HS-27A (cell line): ENCODE data around the gene WDCP.
"Not testable (repeated sequence)": the region's sequence is repeated elsewhere in the genome, so short reads cannot be mapped to it uniquely, and the experiment has no call there.

Experiments used
- DNase-seq: peaks from one replicate; pipeline ENCODE4 v3.0.0-alpha.2; 2012; ENCODE audit warnings: low read depth, missing footprints

WDCP gene

DNA sequence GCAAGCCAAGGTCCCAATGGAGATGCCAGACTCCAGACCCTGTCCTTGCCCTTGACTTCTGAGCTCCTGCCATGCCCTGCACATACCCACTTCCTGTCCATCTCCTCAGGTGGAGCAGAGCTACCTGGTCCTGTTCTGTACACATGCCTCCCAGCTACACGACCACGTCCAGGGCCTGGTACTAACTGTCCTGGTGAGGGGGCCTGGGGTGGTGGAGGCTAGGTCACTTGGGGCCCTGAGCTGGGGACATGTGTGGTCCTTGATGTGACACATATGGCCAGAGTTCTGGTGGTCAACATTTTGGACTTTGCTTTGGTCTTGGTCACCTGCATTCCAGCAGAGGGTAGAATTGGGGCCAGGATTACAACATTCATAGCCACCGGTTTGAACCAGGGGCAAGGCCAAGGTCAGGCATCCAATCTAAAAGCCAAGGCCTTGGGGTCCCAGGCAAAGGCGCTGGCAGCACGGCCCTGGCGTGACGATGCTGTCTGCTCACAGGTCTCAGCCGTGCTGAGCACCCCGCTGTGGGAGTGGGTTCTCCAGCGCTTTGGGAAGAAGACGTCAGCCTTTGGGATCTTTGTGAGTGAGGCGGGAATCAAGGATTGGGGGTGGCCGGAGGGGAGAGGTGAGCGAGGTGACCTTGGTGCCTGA is 24.7 kb downstream of the WDCP start:
- DNase-seq, result no peak

DNA sequence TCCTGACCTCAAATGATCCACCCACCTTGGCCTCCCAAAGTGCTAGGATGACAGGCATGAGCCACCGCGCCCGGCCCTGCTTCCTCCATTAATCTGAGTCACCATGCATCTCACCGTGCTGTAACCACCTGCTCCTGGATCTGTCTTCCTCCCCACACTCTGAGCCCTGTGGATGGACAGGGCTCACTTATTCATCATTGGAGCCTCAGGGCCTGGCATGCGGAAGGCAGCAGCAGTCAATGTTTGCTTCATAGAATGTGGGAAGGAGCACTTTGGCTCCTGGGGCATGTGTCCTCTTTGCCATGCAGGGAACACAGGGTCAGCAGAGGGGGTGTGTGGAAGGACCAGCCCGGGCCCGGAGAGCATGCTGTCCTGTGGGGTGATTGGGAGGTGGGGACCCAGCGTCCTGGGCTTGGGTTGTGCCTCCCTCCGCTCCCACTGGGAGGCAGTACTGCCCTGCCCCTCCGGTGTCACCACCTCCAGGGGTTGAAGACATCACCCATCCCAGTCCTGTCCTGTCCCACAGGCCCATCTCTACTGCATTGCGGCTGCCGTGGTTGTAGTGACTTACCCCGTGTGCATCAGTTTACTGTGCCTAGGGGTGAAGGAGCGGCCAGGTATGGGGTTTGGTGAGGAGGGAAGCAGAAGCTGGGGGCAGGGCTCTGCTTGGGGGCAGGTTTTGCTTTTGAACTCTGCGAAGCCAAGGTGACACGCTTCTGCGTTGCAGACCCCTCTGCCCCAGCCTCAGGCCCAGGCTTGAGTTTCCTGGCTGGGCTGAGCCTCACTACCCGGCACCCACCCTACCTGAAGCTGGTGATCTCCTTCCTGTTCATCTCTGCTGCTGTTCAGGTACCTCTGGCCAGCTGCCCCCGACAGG is 25.8 kb downstream of the WDCP start:
- DNase-seq, result no peak

- DNase-seq, result no peak
Observed at GRCh38 chr2:24020244-24020643, 26.9 kb downstream of the WDCP start.

GRCh38 chr2:24019729-24020128 is 27.5 kb downstream of the WDCP start:
- DNase-seq, result no peak

- no peak for DNase-seq
Observed at GRCh38 chr2:24018241-24018640, 28.9 kb downstream of the WDCP start.

GRCh38 chr2:24017711-24018110 is 29.5 kb downstream of the WDCP start:
- DNase-seq, result no peak

DNA sequence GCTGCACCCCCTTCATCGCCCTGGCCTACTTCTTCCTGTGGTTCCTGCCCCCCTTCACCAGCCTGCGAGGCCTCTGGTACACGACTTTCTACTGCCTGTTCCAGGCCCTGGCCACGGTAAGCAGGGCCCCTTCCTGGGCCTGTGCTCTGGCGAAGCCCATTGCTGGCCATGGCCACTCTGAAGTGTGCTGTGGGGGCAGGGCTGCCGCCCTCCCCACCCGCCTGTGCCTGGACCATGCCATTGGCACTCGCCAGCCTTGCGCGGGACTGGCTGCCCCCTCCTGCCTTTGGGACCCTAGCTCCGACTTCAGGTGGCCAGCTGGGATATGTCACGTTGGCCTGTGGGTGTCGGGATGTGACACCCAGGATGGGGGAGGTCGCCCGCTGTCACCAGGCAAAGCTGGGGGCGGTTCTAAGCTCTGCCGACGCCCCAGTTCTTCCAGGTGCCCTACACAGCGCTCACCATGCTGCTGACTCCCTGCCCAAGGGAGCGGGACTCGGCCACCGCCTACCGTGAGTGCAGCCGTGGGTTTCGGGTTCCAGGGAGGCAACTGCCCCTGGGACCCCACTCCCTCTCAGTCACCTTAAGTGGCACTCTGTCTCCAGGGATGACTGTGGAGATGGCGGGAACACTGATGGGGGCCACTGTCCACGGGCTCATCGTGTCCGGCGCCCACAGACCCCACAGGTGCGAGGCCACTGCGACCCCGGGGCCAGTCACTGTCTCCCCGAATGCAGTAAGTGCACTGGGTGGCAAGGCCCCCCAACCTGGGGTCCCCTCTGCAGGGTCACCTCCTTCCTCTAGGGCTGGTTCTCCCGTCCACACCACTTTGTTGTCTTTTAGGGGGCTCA is 30.1 kb downstream of the WDCP start:
- DNase-seq, result no peak

DNA sequence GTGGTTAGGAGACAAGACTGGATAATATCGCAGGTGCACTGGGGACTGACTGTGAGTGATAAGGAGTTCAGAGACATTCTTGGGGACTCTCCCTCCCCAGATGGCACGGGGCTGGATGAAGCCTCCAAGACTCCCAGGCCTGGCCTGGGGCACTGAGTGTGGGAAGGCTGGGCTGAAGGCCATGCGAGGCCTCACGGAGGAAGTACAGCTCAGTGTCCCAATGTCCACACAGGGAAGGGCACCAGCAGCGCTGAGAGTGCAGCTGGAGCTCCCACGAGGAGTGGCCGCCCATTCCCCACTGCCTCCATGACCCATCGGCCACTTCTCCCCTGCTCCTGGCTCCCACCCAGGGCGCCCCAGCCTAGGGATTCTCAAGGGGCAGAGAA is 30.8 kb downstream of the WDCP start:
- DNase-seq, result no peak

GRCh38 chr2:24015562-24016375 is 31.4 kb downstream of the WDCP start:
- DNase-seq, result peak; percentile 40

- DNase-seq, result not testable (repeated sequence)
Observed at GRCh38 chr2:24014902-24015301, 32.3 kb downstream of the WDCP start.

- DNase-seq, result no peak
Observed at GRCh38 chr2:24012521-24013188, 34.5 kb downstream of the WDCP start.

- DNase-seq, result no peak
Observed at GRCh38 chr2:24011250-24012104, 35.7 kb downstream of the WDCP start.

DNA sequence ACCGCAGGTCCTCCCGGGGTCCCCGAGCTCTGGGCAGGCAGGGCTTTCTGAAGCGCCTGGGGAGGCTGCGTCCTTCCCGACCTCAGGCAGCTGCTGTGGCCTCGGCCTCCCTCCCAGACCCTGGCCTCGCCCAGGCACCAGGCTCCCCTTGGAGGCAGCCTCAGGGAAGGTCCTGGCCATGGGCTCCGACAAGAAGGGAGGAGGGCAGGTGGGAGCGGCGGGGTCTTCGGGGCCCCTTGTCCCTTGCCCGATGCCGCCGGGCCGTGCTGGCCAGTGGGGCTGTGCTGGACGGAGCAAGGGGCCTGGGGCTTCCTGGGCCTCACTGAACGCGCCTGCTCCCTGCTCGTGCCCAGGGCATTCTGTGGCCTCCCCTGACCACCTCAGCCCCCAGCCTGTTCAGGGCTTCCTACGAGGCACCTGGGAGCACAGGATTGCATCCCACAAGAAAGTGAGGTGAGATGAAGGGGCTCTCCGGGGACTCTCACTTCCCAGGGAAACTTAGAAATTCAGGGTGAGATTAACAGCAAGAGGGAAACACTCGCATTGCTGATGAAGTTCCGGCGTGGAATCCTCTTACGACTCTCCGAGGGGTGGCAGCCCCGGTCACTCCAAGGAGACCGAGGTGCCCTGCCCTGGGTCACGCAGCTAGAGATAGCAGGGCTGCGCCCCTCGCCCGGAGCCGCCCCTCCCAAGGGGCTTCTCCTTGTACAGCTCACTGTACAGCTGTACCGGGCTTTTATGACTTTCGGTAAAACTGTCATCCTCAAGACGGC is 36.5 kb downstream of the WDCP start:
- DNase-seq, result no peak

DNA sequence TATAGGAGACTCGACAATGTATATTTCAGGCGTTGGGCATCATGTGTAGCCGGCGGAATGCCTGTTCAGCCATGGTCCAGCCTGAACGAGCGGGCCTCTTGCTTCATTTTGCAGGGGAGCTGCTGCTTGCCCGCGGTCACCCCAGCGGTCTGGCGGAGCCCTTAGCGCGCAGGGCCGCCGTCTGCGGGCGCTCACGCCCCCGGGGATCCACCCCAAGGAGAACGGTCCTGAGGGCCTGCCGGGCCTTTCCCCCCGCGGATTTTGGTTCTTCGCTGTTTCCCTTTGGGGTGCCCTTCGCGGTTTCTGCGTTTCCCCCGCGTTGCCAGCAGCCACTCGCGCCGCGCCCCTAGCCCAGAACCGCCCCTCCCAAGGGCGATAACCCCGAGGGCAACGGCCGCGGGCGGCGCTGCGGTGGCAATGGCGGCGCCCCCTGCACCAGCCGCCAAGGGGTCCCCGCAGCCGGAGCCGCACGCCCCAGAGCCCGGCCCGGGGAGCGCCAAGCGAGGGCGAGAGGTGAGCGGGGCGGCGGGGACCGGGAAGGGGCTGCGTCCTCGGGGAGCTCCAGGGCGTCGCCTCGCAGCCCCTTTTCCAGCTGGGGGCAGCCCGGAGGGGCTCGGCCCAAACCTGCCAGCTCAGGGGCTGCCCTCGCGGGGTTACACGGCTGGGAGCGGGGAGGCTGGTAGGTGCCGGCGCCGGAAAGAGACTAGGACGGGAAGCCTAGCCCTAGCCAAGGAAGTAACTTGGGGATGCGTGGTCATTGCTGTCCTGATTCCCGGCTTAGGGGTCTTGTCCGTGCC is 37.3 kb downstream of the WDCP start, which contains the start of gene MFSD2B:
MFSD2B (plus strand) TSS at position 406 of the 797 bp plus-strand sequence; CDS start at position 418, 12 bp downstream.
- no peak for DNase-seq

- no peak for DNase-seq
Observed at GRCh38 chr2:24009367-24009679, 37.9 kb downstream of the WDCP start.

GRCh38 chr2:24008672-24009366 is 38.4 kb downstream of the WDCP start:
- no peak for DNase-seq

DNA sequence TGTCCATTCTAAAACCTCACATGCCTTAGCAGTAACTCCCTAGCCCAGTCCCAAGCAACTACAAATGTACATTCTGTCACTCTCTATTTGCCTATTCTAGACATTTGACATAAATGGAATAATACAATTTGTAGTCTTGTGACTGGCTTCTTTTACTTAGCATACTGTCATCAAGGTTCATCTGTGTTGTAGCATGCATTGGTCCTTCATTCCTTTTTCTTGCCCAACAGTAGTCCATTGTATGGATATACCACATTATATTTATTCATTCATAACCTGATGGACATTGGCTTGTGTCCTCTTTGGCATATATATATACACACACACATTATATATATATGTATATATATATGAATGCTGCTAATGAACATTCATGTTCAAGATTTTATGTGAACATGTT is 39.5 kb downstream of the WDCP start:
- no peak for DNase-seq

- DNase-seq, result no peak
Observed at GRCh38 chr2:23994567-23994966, 52.6 kb downstream of the WDCP start.
